Activated naive CD8-positive, alpha-beta T cell treated with anti-CD3 and anti-CD28 coated beads for 36 hours (primary cell): ENCODE data around the gene POLR1C. TPM values are rescaled to one million over a fixed set of nuclear protein-coding genes. Genes with fewer than 3 reads are reported as not detected.
"Not testable (repeated sequence)": the region's sequence is repeated elsewhere in the genome, so short reads cannot be mapped to it uniquely, and the experiment has no call there.

ENCODE experiments used
- DNase-seq: peaks from one replicate; pipeline ENCODE4 v3.0.0; 2021
- H3K27ac Mint-ChIP-seq: one replicate; pipeline ENCODE4 v1.8.0; 2022; ENCODE audit warnings: mild to moderate bottlenecking, moderate library complexity, mixed read lengths
- H3K27me3 Mint-ChIP-seq: one replicate; pipeline ENCODE4 v1.8.0; 2022; ENCODE audit warnings: mild to moderate bottlenecking, mixed read lengths
- H3K36me3 Mint-ChIP-seq: one replicate; pipeline ENCODE4 v1.8.0; 2021; ENCODE audit warnings: mild to moderate bottlenecking, mixed read lengths
- H3K4me1 Mint-ChIP-seq: one replicate; pipeline ENCODE4 v1.8.0; 2021; ENCODE audit warnings: mixed read lengths
- H3K4me3 Mint-ChIP-seq: one replicate; pipeline ENCODE4 v1.8.0; 2022; ENCODE audit warnings: mild to moderate bottlenecking, moderate library complexity, mixed read lengths
- H3K9me3 Mint-ChIP-seq: one replicate; pipeline ENCODE4 v1.8.0; 2022; ENCODE audit warnings: mixed read lengths
- total RNA-seq, 2 experiments: library from RNA; stranded (reverse); gene quantifications; one replicate each; pipeline ENCODE4 v1.2.3, GENCODE V29; 2021

POLR1C gene
- total RNA-seq, 2 experiments from 2014 or later: 87.6 to 99.1 TPM

- H3K4me1 Mint-ChIP-seq: peaks cover 26% of the 10 kb centered on the region
- peaks cover 10% of the 10 kb centered on the region for H3K36me3 Mint-ChIP-seq
- no peak overlapping the region for H3K4me3 Mint-ChIP-seq
- no peak overlapping the region for H3K27ac Mint-ChIP-seq
- no peak for DNase-seq
- H3K27me3 Mint-ChIP-seq: no peaks in the 10 kb centered on the region
- no peaks in the 10 kb centered on the region for H3K9me3 Mint-ChIP-seq
Measured at GRCh38 chr6:43515808-43516207, 1.1 kb upstream of the POLR1C start.

GRCh38 chr6:43516367-43516696 is 557 bp upstream of the POLR1C start:
- Mint-ChIP-seq H3K4me3 (no peak overlapping the region), H3K9me3 (no peaks in the 10 kb centered on the region), H3K36me3 (peaks cover 13% of the 10 kb centered on the region), H3K4me1 (peaks cover 26% of the 10 kb centered on the region), H3K27ac (no peak overlapping the region), H3K27me3 (no peaks in the 10 kb centered on the region)
- DNase-seq: no peak

- no peaks in the 10 kb centered on the region for H3K27me3 Mint-ChIP-seq
- no peak overlapping the region for H3K27ac Mint-ChIP-seq
- peaks cover 13% of the 10 kb centered on the region for H3K36me3 Mint-ChIP-seq
- no peaks in the 10 kb centered on the region for H3K9me3 Mint-ChIP-seq
- H3K4me3 Mint-ChIP-seq: no peak overlapping the region
- DNase-seq: no peak
- peaks cover 26% of the 10 kb centered on the region for H3K4me1 Mint-ChIP-seq
Measured at GRCh38 chr6:43517505-43518357, 842 bp downstream of the POLR1C start.

GRCh38 chr6:43520097-43520496 is 3.2 kb downstream of the POLR1C start:
- no peak for DNase-seq
- H3K9me3 Mint-ChIP-seq: no peaks in the 10 kb centered on the region
- H3K27me3 Mint-ChIP-seq: no peaks in the 10 kb centered on the region
- peaks cover 16% of the 10 kb centered on the region for H3K4me1 Mint-ChIP-seq
- peaks cover 21% of the 10 kb centered on the region for H3K36me3 Mint-ChIP-seq
- H3K4me3 Mint-ChIP-seq: no peak overlapping the region
- no peak overlapping the region for H3K27ac Mint-ChIP-seq

- no peak overlapping the region for H3K4me3 Mint-ChIP-seq
- H3K36me3 Mint-ChIP-seq: peaks cover 25% of the 10 kb centered on the region
- no peak overlapping the region for H3K27ac Mint-ChIP-seq
- no peaks in the 10 kb centered on the region for H3K27me3 Mint-ChIP-seq
- no peaks in the 10 kb centered on the region for H3K9me3 Mint-ChIP-seq
- DNase-seq: no peak
- peaks cover 7% of the 10 kb centered on the region for H3K4me1 Mint-ChIP-seq
Measured at GRCh38 chr6:43521836-43522235, 4.9 kb downstream of the POLR1C start.

- H3K4me1 Mint-ChIP-seq: peaks cover 7% of the 10 kb centered on the region
- H3K4me3 Mint-ChIP-seq: no peak overlapping the region
- peak overlapping the region; percentile 61 for H3K27ac Mint-ChIP-seq
- H3K36me3 Mint-ChIP-seq: peaks cover 29% of the 10 kb centered on the region
- no peaks in the 10 kb centered on the region for H3K9me3 Mint-ChIP-seq
- no peaks in the 10 kb centered on the region for H3K27me3 Mint-ChIP-seq
- no peak for DNase-seq
Measured at GRCh38 chr6:43522547-43523261, 5.8 kb downstream of the POLR1C start.

GRCh38 chr6:43523284-43523683 is 6.4 kb downstream of the POLR1C start:
- no peak overlapping the region for H3K4me3 Mint-ChIP-seq
- no peak for DNase-seq
- peaks cover 7% of the 10 kb centered on the region for H3K4me1 Mint-ChIP-seq
- H3K9me3 Mint-ChIP-seq: no peaks in the 10 kb centered on the region
- H3K27me3 Mint-ChIP-seq: no peaks in the 10 kb centered on the region
- H3K36me3 Mint-ChIP-seq: peaks cover 30% of the 10 kb centered on the region
- H3K27ac Mint-ChIP-seq: peak overlapping the region; percentile 40

- H3K27me3 Mint-ChIP-seq: no peaks in the 10 kb centered on the region
- H3K9me3 Mint-ChIP-seq: no peaks in the 10 kb centered on the region
- peak overlapping the region; percentile 34 for H3K27ac Mint-ChIP-seq
- peaks cover 30% of the 10 kb centered on the region for H3K36me3 Mint-ChIP-seq
- H3K4me1 Mint-ChIP-seq: peaks cover 7% of the 10 kb centered on the region
- H3K4me3 Mint-ChIP-seq: no peak overlapping the region
- DNase-seq: no peak
Measured at GRCh38 chr6:43524483-43524961, 7.6 kb downstream of the POLR1C start.

- H3K4me3 Mint-ChIP-seq: no peak overlapping the region
- H3K27ac Mint-ChIP-seq: no peak overlapping the region
- no peak for DNase-seq
- H3K36me3 Mint-ChIP-seq: peaks cover 20% of the 10 kb centered on the region
- no peaks in the 10 kb centered on the region for H3K9me3 Mint-ChIP-seq
- no peaks in the 10 kb centered on the region for H3K27me3 Mint-ChIP-seq
- H3K4me1 Mint-ChIP-seq: no peaks in the 10 kb centered on the region
Measured at GRCh38 chr6:43532201-43532600, 15.3 kb downstream of the POLR1C start.

- H3K4me1 Mint-ChIP-seq, H3K27me3 Mint-ChIP-seq, H3K4me3 Mint-ChIP-seq, H3K9me3 Mint-ChIP-seq, DNase-seq, H3K27ac Mint-ChIP-seq: not testable (repeated sequence)
- peaks cover 31% of the 10 kb centered on the region for H3K36me3 Mint-ChIP-seq
Measured at GRCh38 chr6:43538986-43539385, 22.1 kb downstream of the POLR1C start.

GRCh38 chr6:43539409-43539808 is 22.5 kb downstream of the POLR1C start:
- H3K36me3 Mint-ChIP-seq: peaks cover 31% of the 10 kb centered on the region
- not testable (repeated sequence) for H3K4me1 Mint-ChIP-seq, H3K27ac Mint-ChIP-seq, H3K9me3 Mint-ChIP-seq, DNase-seq, H3K4me3 Mint-ChIP-seq, H3K27me3 Mint-ChIP-seq

GRCh38 chr6:43540507-43540906 is 23.6 kb downstream of the POLR1C start:
- no peaks in the 10 kb centered on the region for H3K27me3 Mint-ChIP-seq
- no peak overlapping the region for H3K27ac Mint-ChIP-seq
- no peak overlapping the region for H3K4me3 Mint-ChIP-seq
- no peak for DNase-seq
- H3K9me3 Mint-ChIP-seq: no peaks in the 10 kb centered on the region
- peaks cover 33% of the 10 kb centered on the region for H3K36me3 Mint-ChIP-seq
- H3K4me1 Mint-ChIP-seq: no peaks in the 10 kb centered on the region

- H3K36me3 Mint-ChIP-seq: peaks cover 33% of the 10 kb centered on the region
- no peaks in the 10 kb centered on the region for H3K27me3 Mint-ChIP-seq
- no peak overlapping the region for H3K4me3 Mint-ChIP-seq
- H3K4me1 Mint-ChIP-seq: no peaks in the 10 kb centered on the region
- H3K9me3 Mint-ChIP-seq: no peaks in the 10 kb centered on the region
- DNase-seq: no peak
- H3K27ac Mint-ChIP-seq: no peak overlapping the region
Measured at GRCh38 chr6:43541774-43542471, 25.0 kb downstream of the POLR1C start.

GRCh38 chr6:43544461-43544860 is 27.6 kb downstream of the POLR1C start:
- H3K27ac Mint-ChIP-seq: no peak overlapping the region
- no peak overlapping the region for H3K4me3 Mint-ChIP-seq
- no peak for DNase-seq
- H3K9me3 Mint-ChIP-seq: no peaks in the 10 kb centered on the region
- no peaks in the 10 kb centered on the region for H3K4me1 Mint-ChIP-seq
- H3K27me3 Mint-ChIP-seq: no peaks in the 10 kb centered on the region
- peaks cover 22% of the 10 kb centered on the region for H3K36me3 Mint-ChIP-seq

GRCh38 chr6:43547222-43547621 is 30.3 kb downstream of the POLR1C start:
- no peak for DNase-seq
- Mint-ChIP-seq H3K27me3 (no peaks in the 10 kb centered on the region), H3K27ac (no peak overlapping the region), H3K9me3 (no peaks in the 10 kb centered on the region), H3K4me1 (no peaks in the 10 kb centered on the region), H3K4me3 (no peak overlapping the region), H3K36me3 (peaks cover 24% of the 10 kb centered on the region)
